ENCODE data around the gene MAST4.

DNA sequence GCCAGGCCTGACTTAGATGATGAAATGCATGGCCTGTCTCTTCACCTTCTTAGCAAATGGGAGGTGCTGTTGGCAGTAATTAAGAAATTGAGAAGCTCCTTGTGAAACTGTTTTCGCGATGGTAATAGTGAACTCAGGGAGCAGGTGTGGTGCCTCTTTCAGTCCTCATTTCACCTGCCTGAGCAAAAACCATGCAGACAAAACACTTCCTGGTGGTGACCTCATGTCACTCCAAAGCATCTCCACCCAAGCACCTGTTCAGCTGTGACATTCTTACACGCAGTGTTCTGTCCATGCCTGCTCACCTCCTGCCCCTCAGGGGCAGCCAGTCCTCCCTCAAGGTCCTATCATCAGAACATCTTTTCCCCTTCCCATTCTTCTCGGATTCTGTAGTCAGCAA, 453.9 kb downstream of the MAST4 start:
- TF ChIP-seq MXI1 (IDR thresholded peaks at IDR 0.05; ENCODE audit: borderline replicate concordance, low read depth, low read length) (no peak), RCOR1 (IDR thresholded peaks at IDR 0.05; ENCODE audit: insufficient replicate concordance, low read length) (no peak), MAZ (IDR thresholded peaks at IDR 0.05; ENCODE audit: borderline replicate concordance, low read depth, low read length) (no peak), CTCF (conservative IDR thresholded peaks at IDR 0.05; ENCODE audit: low read depth, low read length) (no peak), POLR2A (IDR thresholded peaks at IDR 0.05; ENCODE audit: low read depth, low read length) (no peak), NFE2L2 (IDR thresholded peaks at IDR 0.05; ENCODE audit: low read depth, low read length) (no peak), USF2 (IDR thresholded peaks at IDR 0.05; ENCODE audit: low read depth, low read length) (no peak)
- TF ChIP-seq, protein P1, sequence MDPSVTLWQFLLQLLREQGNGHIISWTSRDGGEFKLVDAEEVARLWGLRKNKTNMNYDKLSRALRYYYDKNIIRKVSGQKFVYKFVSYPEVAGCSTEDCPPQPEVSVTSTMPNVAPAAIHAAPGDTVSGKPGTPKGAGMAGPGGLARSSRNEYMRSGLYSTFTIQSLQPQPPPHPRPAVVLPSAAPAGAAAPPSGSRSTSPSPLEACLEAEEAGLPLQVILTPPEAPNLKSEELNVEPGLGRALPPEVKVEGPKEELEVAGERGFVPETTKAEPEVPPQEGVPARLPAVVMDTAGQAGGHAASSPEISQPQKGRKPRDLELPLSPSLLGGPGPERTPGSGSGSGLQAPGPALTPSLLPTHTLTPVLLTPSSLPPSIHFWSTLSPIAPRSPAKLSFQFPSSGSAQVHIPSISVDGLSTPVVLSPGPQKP (IDR thresholded peaks at IDR 0.05; ENCODE audit: borderline replicate concordance, low read depth, low read length), result no peak

All from IMR-90 (cell line).